A549 (cell line): ENCODE results near the gene GSG1L. TPM values are rescaled to one million over a fixed set of nuclear protein-coding genes. Genes with fewer than 3 reads are reported as not detected.

Experiments
- ATAC-seq, 2 experiments: fragments of 200-7000 bp in 1 of 2; fragments of >200 bp in 1 of 2; cut with Nextera tagmentation in 1 of 2; cut with Tn5 transposase in 1 of 2; 3 replicates each; pipeline versions ENCODE4 v1.8.0 to v1.9.1; 2018 to 2020; ENCODE audit warnings: mild to moderate bottlenecking in 1 of 2, moderate library complexity in 1 of 2
- CTCF ChIA-PET: fragments of 300-600 bp; sonication (Branson Sonifier 250); formaldehyde crosslinking; extraction: SDS; loops from one replicate; lab custom pipeline; 2021; ENCODE audit warnings: antibody characterized with exemption, inconsistent platforms; lab: Yijun Ruan, JAX
- POLR2A ChIA-PET: fragments of 350-600 bp; formaldehyde crosslinking; extraction: SDS; loops from one replicate; lab custom pipeline; 2021; ENCODE audit warnings: antibody characterized with exemption, inconsistent platforms; lab: Yijun Ruan, JAX
- DNase-seq, 2 experiments: peaks; one replicate each; pipeline versions ENCODE4 v3.0.0 to v3.0.0-alpha.2; 2011 to 2016; ENCODE audit warnings: low read depth in 1 of 2, low spot score in 1 of 2
- FAIRE-seq: peaks from 2 replicates; lab custom pipeline; 2011; peaks lifted over from hg19 to GRCh38; lab: Jason Lieb, UNC
- H3K27ac ChIP-seq, 2 experiments: fragments of >200 bp; sonication (Bioruptor Twin); formaldehyde crosslinking; 3 replicates each; pipeline ENCODE4 v1.5.1; 2016 to 2017
- H3K4me1 ChIP-seq: fragments of >200 bp; sonication (Bioruptor Twin); formaldehyde crosslinking; 3 replicates; pipeline ENCODE4 v1.6.1; 2016
- H3K4me2 ChIP-seq: fragments of >200 bp; sonication (Bioruptor Twin); formaldehyde crosslinking; 3 replicates; pipeline ENCODE4 v1.6.1; 2016
- H3K4me3 ChIP-seq: fragments of >200 bp; sonication (Bioruptor Twin); formaldehyde crosslinking; 3 replicates; pipeline ENCODE4 v1.5.1; 2016
- H3K9me3 ChIP-seq: fragments of >200 bp; sonication (Bioruptor Twin); formaldehyde crosslinking; 3 replicates; pipeline ENCODE4 v1.6.1; 2016
- CBX2 ChIP-seq: fragments of 200-600 bp; sonication (generic); IDR thresholded peaks from 2 replicates; pipeline ENCODE4 v1.6.1; 2016; ENCODE audit warnings: low read depth, mild to moderate bottlenecking, borderline replicate concordance
- CBX8 ChIP-seq: fragments of 200-600 bp; sonication (generic); IDR thresholded peaks from 2 replicates; pipeline ENCODE4 v1.6.1; 2016
- CHD4 ChIP-seq: fragments of 200-600 bp; sonication (generic); IDR thresholded peaks from 2 replicates; pipeline ENCODE4 v1.6.1; 2016; ENCODE audit warnings: antibody characterized with exemption, mild to moderate bottlenecking, borderline replicate concordance
- CTCF ChIP-seq: fragments of >200 bp; sonication (Bioruptor Twin); formaldehyde crosslinking; IDR thresholded peaks from 3 replicates; pipeline ENCODE4 v1.5.1; 2016
- EHF ChIP-seq: fragments of 250-450 bp; sonication (Bioruptor Pico); IDR thresholded peaks from 2 replicates; pipeline ENCODE4 v1.5.0; 2020; ENCODE audit warnings: mild to moderate bottlenecking
- EHMT2 ChIP-seq: fragments of 200-600 bp; sonication (generic); IDR thresholded peaks from 2 replicates; pipeline ENCODE4 v1.6.1; 2016; ENCODE audit warnings: antibody characterized with exemption, low read depth, mild to moderate bottlenecking, moderate library complexity
- FOSL2 ChIP-seq, 2 experiments: fragments of 450-650 bp in 1 of 2; fragments of >200 bp in 1 of 2; sonication (Bioruptor Twin) in 1 of 2; formaldehyde crosslinking; IDR thresholded peaks; 2 replicates each; pipeline versions ENCODE4 v1.5.0 to v1.6.1; 2016 to 2020; ENCODE audit warnings: mild to moderate bottlenecking in 1 of 2, moderate library complexity in 1 of 2
- GATA3 ChIP-seq: IDR thresholded peaks from 2 replicates; pipeline ENCODE4 v1.6.1; 2012; ENCODE audit warnings: borderline replicate concordance
- HES2 ChIP-seq: fragments of >200 bp; sonication (Bioruptor Twin); formaldehyde crosslinking; IDR thresholded peaks from 2 replicates; pipeline ENCODE4 v1.6.1; 2016
- HEYL ChIP-seq: fragments of 250-450 bp; sonication (Bioruptor Pico); IDR thresholded peaks from 2 replicates; pipeline ENCODE4 v1.8.0; 2021; ENCODE audit warnings: mild to moderate bottlenecking, moderate library complexity
- HMGXB4 ChIP-seq: fragments of 250-450 bp; sonication (Bioruptor Pico); IDR thresholded peaks from 2 replicates; pipeline ENCODE4 v1.5.0; 2021; ENCODE audit warnings: mild to moderate bottlenecking, moderate library complexity, borderline replicate concordance
- HOXB13 ChIP-seq: fragments of 250-450 bp; sonication (Bioruptor Pico); IDR thresholded peaks from 2 replicates; pipeline ENCODE4 v1.5.0; 2020; ENCODE audit warnings: low read depth, mild to moderate bottlenecking, moderate library complexity
- HOXB5 ChIP-seq: fragments of 250-450 bp; sonication (Bioruptor Pico); IDR thresholded peaks from 2 replicates; pipeline ENCODE4 v1.5.0; 2020; ENCODE audit warnings: mild to moderate bottlenecking, moderate library complexity
- JUN ChIP-seq, 2 experiments: fragments of >200 bp; sonication (Bioruptor Twin); formaldehyde crosslinking; IDR thresholded peaks; 2 replicates in 1 of 2; 3 replicates in 1 of 2; pipeline ENCODE4 v1.6.1; 2016 to 2017
- KDM5A ChIP-seq: fragments of 200-600 bp; sonication (generic); IDR thresholded peaks from 2 replicates; pipeline ENCODE4 v1.6.1; 2016; ENCODE audit warnings: antibody characterized with exemption, mild to moderate bottlenecking
- MAZ ChIP-seq: fragments of 150-350 bp; IDR thresholded peaks from 2 replicates; pipeline ENCODE4 v1.6.1; 2014; ENCODE audit warnings: antibody characterized with exemption, low read depth, low read length, borderline replicate concordance
- MYC ChIP-seq: IDR thresholded peaks from 2 replicates; pipeline ENCODE4 v1.6.1; 2012; ENCODE audit warnings: mild to moderate bottlenecking, inconsistent platforms, low read length, improper control_type of control experiment, borderline replicate concordance
- NFE2L2 ChIP-seq: fragments of 150-350 bp; conservative IDR thresholded peaks from 2 replicates; pipeline ENCODE4 v1.6.1; 2014; ENCODE audit warnings: low read length
- PHF8 ChIP-seq: fragments of 200-600 bp; sonication (generic); IDR thresholded peaks from 2 replicates; pipeline ENCODE4 v1.6.1; 2016; ENCODE audit warnings: low read depth, mild to moderate bottlenecking, antibody characterized with exemption, moderate library complexity, borderline replicate concordance
- POLR2A ChIP-seq: IDR thresholded peaks from 2 replicates; pipeline ENCODE4 v1.6.1; 2012; ENCODE audit warnings: mild to moderate bottlenecking, low read length
- RCOR1 ChIP-seq: fragments of 150-350 bp; IDR thresholded peaks from 2 replicates; pipeline ENCODE4 v1.6.1; 2014; ENCODE audit warnings: antibody characterized with exemption, low read length, low read depth
- REST ChIP-seq: fragments of 200-600 bp; sonication (generic); IDR thresholded peaks from 2 replicates; pipeline ENCODE4 v1.6.1; 2016; ENCODE audit warnings: antibody characterized with exemption, mild to moderate bottlenecking, moderate library complexity
- RFX5 ChIP-seq: fragments of 450-650 bp; IDR thresholded peaks from 2 replicates; pipeline ENCODE4 v1.7.1; 2014; ENCODE audit warnings: antibody characterized with exemption, mild to moderate bottlenecking, moderate library complexity
- TFCP2L1 ChIP-seq: fragments of 250-450 bp; sonication (Bioruptor Pico); IDR thresholded peaks from 2 replicates; pipeline ENCODE4 v1.5.0; 2021; ENCODE audit warnings: mild to moderate bottlenecking
- WGBS: methylation state at CpG from one replicate; pipeline ENCODE4 v1.1.6; 2017; ENCODE audit errors: missing lambda C conversion rate; 5-methylcytosine and 5-hydroxymethylcytosine counted together
- polyA plus RNA-seq, 4 experiments: library from polyadenylated mRNA; depleted of rRNA in 3 of 4; stranded (reverse); fragments of >200 nt; fragmentation: RNase III in 1 of 4; extraction: RNeasy Plus Mini Kit Qiagen cat#74134 plus additional on column Dnase treatment in 1 of 4; gene quantifications; 2 replicates in 3 of 4; 3 replicates in 1 of 4; pipeline ENCODE4 v1.2.3, GENCODE V29; 2011 to 2017

Gene GSG1L
- polyA plus RNA-seq, 2 of the 4 experiments (the other 2 are of a cell fraction) = not detected

- TF ChIP-seq RFX5 (no peak), HOXB13 (no peak)
Observed at GRCh38 chr16:27754788-27755690, 308.5 kb downstream of the GSG1L start (continued).

GRCh38 chr16:27753563-27753962 lies 310.0 kb downstream of the GSG1L start:
- 61% methylated on average over 1 of the region's 1 CpG for WGBS
- FAIRE-seq = no peak
- no peak overlapping the region for H3K4me3 ChIP-seq

GRCh38 chr16:27752241-27752640 lies 311.3 kb downstream of the GSG1L start:
- DNase-seq (no peak), FAIRE-seq (no peak), ATAC-seq (no peak)
- Histone ChIP-seq H3K9me3 (no peaks in the 10 kb centered on the region), H3K4me1 (0 out of 3 replicates have a peak, but pooled peaks cover 5% of the 10 kb centered on the region), H3K4me2 (no peak overlapping the region), H3K4me3 (no peak overlapping the region), H3K27ac (no peak overlapping the region)
- ChIA-PET CTCF (no interaction called here), POLR2A (no interaction called here)
- 93% methylated on average over 4 of the region's 4 CpGs for WGBS
- TF ChIP-seq CTCF (no peak), CBX2 (no peak), HOXB5 (CRISPR knock-in tag) (no peak), HEYL (CRISPR knock-in tag) (no peak), PHF8 (no peak), RCOR1 (no peak), TFCP2L1 (CRISPR knock-in tag) (no peak), GATA3 (no peak), POLR2A (no peak), CHD4 (no peak), EHMT2 (no peak), CBX8 (no peak), JUN (IDR thresholded peaks at IDR 0.05) (no peak), HES2 (no peak)

More at GRCh38 chr16:27753563-27753962, 310.0 kb downstream of the GSG1L start:
- H3K4me1 ChIP-seq = 0 out of 3 replicates have a peak, but pooled peaks cover 4% of the 10 kb centered on the region
- TF ChIP-seq MAZ (no peak), POLR2A (no peak), MYC (no peak), REST (no peak), NFE2L2 (no peak), EHF (CRISPR knock-in tag) (no peak), KDM5A (no peak), HEYL (CRISPR knock-in tag) (no peak), HMGXB4 (no peak), GATA3 (no peak), FOSL2 (IDR thresholded peaks at IDR 0.05) (no peak), FOSL2 (CRISPR knock-in tag; IDR thresholded peaks at IDR 0.05) (no peak)
- no peaks in the 10 kb centered on the region for H3K9me3 ChIP-seq
- H3K4me2 ChIP-seq = no peak overlapping the region
- no peak for DNase-seq
- ATAC-seq = no peak
- H3K27ac ChIP-seq = no peak overlapping the region
- CTCF ChIA-PET = interaction anchor here (1.3 kb wide), 1 partner anchor 15 kb away, joined by 5 read pairs; no protein-coding TSS in a partner anchor
- POLR2A ChIA-PET = no interaction called here
